EH (cell line): ENCODE data around the gene PFAS.

ENCODE experiments used
- DNase-seq: peaks from one replicate; pipeline ENCODE4 v3.0.0-alpha.2; 2015; ENCODE audit warnings: low read depth

PFAS gene

GRCh38 chr17:8268550-8269298 is 19.6 kb downstream of the PFAS start:
- DNase-seq: no peak

- DNase-seq: no peak
These were observed 23.3 kb downstream of the PFAS start for GRCh38 chr17:8272421-8272820.

- no peak for DNase-seq
These were observed 24.9 kb downstream of the PFAS start for GRCh38 chr17:8273884-8274444.

- DNase-seq: no peak
These were observed 25.7 kb downstream of the PFAS start for GRCh38 chr17:8274816-8275215.

GRCh38 chr17:8275421-8276290 is 26.6 kb downstream of the PFAS start:
- no peak for DNase-seq

- no peak for DNase-seq
These were observed 28.2 kb downstream of the PFAS start for GRCh38 chr17:8277317-8277716.

GRCh38 chr17:8282345-8282744 is 33.3 kb downstream of the PFAS start:
- DNase-seq: no peak

GRCh38 chr17:8283356-8283755 is 34.3 kb downstream of the PFAS start:
- no peak for DNase-seq

GRCh38 chr17:8284126-8284525 is 35.0 kb downstream of the PFAS start:
- no peak for DNase-seq

- DNase-seq: no peak
These were observed 36.4 kb downstream of the PFAS start for GRCh38 chr17:8285270-8286181.

GRCh38 chr17:8287651-8288335 is 38.7 kb downstream of the PFAS start:
- DNase-seq: no peak

- peak; percentile 85 for DNase-seq
These were observed 39.4 kb downstream of the PFAS start, which contains the start of gene RANGRF for GRCh38 chr17:8288336-8289102. Gene RANGRF, plus strand, starts transcription at chr17:8288670. Its CDS starts 119 bp downstream, at chr17:8288789.

- no peak for DNase-seq
These were observed 40.0 kb downstream of the PFAS start for GRCh38 chr17:8289103-8289397.

GRCh38 chr17:8290043-8290442 is 41.0 kb downstream of the PFAS start:
- DNase-seq: peak; percentile 20

- DNase-seq: no peak
These were observed 43.7 kb downstream of the PFAS start for GRCh38 chr17:8292639-8293395.

- DNase-seq: no peak
These were observed 45.3 kb downstream of the PFAS start for GRCh38 chr17:8294361-8294760.

GRCh38 chr17:8294814-8295316 is 45.8 kb downstream of the PFAS start:
- DNase-seq: no peak

- no peak for DNase-seq
These were observed 51.1 kb downstream of the PFAS start for GRCh38 chr17:8300226-8300625.

GRCh38 chr17:8300627-8301242 is 51.6 kb downstream of the PFAS start:
- DNase-seq: peak; percentile 72
